SK-N-SH treated with all-trans-retinoic acid at 6 μM for 48 hours (cell line): Measurements from ENCODE around the gene CERS5.
A peak's percentile ranks its signal among the peaks of the same experiment; 100 is the strongest.

Source experiments
- ATAC-seq: fragments of 200-7000 bp; cut with Tn5 transposase; 3 replicates; pipeline ENCODE4 v1.9.1; 2020; ENCODE audit warnings: mild to moderate bottlenecking, moderate library complexity
- ARNTL ChIP-seq: fragments of 450-650 bp; formaldehyde crosslinking; IDR thresholded peaks from 2 replicates; pipeline ENCODE4 v1.5.0; 2020; ENCODE audit warnings: low read depth, mild to moderate bottlenecking, moderate library complexity, borderline replicate concordance
- CSDC2 ChIP-seq: fragments of 250-450 bp; sonication (Bioruptor Pico); IDR thresholded peaks from 2 replicates; pipeline ENCODE4 v1.5.0; 2020; ENCODE audit warnings: mild to moderate bottlenecking, moderate library complexity
- CSRNP3 ChIP-seq: fragments of 250-450 bp; sonication (Bioruptor Pico); IDR thresholded peaks from 2 replicates; pipeline ENCODE4 v1.5.1; 2021; ENCODE audit warnings: mild to moderate bottlenecking, moderate library complexity
- GLIS3 ChIP-seq: fragments of 250-450 bp; sonication (Bioruptor Pico); IDR thresholded peaks from 2 replicates; pipeline ENCODE4 v1.5.0; 2020; ENCODE audit warnings: mild to moderate bottlenecking, moderate library complexity
- ISL1 ChIP-seq: fragments of 250-450 bp; sonication (Bioruptor Pico); IDR thresholded peaks from 2 replicates; pipeline ENCODE4 v2.1.2; 2022; ENCODE audit warnings: mild to moderate bottlenecking, moderate library complexity
- OSR1 ChIP-seq: fragments of 250-450 bp; sonication (Bioruptor Pico); IDR thresholded peaks from 2 replicates; pipeline ENCODE4 v1.8.0; 2022; ENCODE audit warnings: moderate library complexity, mild to moderate bottlenecking, inconsistent platforms
- PATZ1 ChIP-seq: fragments of 250-450 bp; sonication (Bioruptor Pico); IDR thresholded peaks from 2 replicates; pipeline ENCODE4 v1.8.0; 2020; ENCODE audit warnings: mild to moderate bottlenecking, moderate library complexity, borderline replicate concordance
- PPARA ChIP-seq: fragments of 250-450 bp; sonication (Bioruptor Pico); IDR thresholded peaks from 2 replicates; pipeline ENCODE4 v1.5.0; 2020; ENCODE audit warnings: mild to moderate bottlenecking, borderline replicate concordance
- RARB ChIP-seq: fragments of 250-450 bp; sonication (Bioruptor Pico); IDR thresholded peaks from 2 replicates; pipeline ENCODE4 v1.8.0; 2021; ENCODE audit warnings: mild to moderate bottlenecking, moderate library complexity
- TCF4 ChIP-seq: fragments of 250-450 bp; sonication (Bioruptor Pico); IDR thresholded peaks from 2 replicates; pipeline ENCODE4 v1.8.0; 2021; ENCODE audit warnings: mild to moderate bottlenecking, moderate library complexity, borderline replicate concordance
- ZC3H10 ChIP-seq: fragments of 250-450 bp; sonication (Bioruptor Pico); IDR thresholded peaks from 2 replicates; pipeline ENCODE4 v1.5.1; 2021; ENCODE audit warnings: mild to moderate bottlenecking, moderate library complexity
- ZFP3 ChIP-seq: fragments of 250-450 bp; sonication (Bioruptor Pico); IDR thresholded peaks from 2 replicates; pipeline ENCODE4 v1.5.0; 2020; ENCODE audit warnings: mild to moderate bottlenecking, moderate library complexity
- ZNF70 ChIP-seq: fragments of 450-650 bp; formaldehyde crosslinking; IDR thresholded peaks from 2 replicates; pipeline ENCODE4 v1.5.0; 2020; ENCODE audit warnings: mild to moderate bottlenecking, moderate library complexity
- ZNF8 ChIP-seq: fragments of 450-650 bp; formaldehyde crosslinking; IDR thresholded peaks from 2 replicates; pipeline ENCODE4 v1.5.0; 2020; ENCODE audit warnings: mild to moderate bottlenecking, moderate library complexity
- TF ChIP-seq, protein P1 (sequence below): fragments of 250-450 bp; sonication (Bioruptor Pico); IDR thresholded peaks from 2 replicates; pipeline ENCODE4 v1.5.1; 2020; ENCODE audit warnings: low read depth, mild to moderate bottlenecking, moderate library complexity
- TF ChIP-seq, protein P2 (sequence below): fragments of 250-450 bp; sonication (Bioruptor Pico); IDR thresholded peaks from 2 replicates; pipeline ENCODE4 v1.5.0; 2020; ENCODE audit warnings: mild to moderate bottlenecking, moderate library complexity

The CERS5 gene

GRCh38 chr12:50205648-50206047 lies 38.5 kb upstream of the CERS5 start:
- no peak for ATAC-seq

GRCh38 chr12:50203691-50204090 lies 36.5 kb upstream of the CERS5 start:
- TF ChIP-seq GLIS3 (no peak), CSDC2 (CRISPR knock-in tag) (no peak), ZNF70 (CRISPR knock-in tag) (no peak), OSR1 (CRISPR knock-in tag) (no peak), PPARA (no peak), ISL1 (no peak)
- TF ChIP-seq, all 23 proteins: peak for 0
- no peak for ATAC-seq

More at GRCh38 chr12:50205648-50206047, 38.5 kb upstream of the CERS5 start:
- TF ChIP-seq ARNTL (CRISPR knock-in tag) (no peak), ZNF8 (no peak)

DNA sequence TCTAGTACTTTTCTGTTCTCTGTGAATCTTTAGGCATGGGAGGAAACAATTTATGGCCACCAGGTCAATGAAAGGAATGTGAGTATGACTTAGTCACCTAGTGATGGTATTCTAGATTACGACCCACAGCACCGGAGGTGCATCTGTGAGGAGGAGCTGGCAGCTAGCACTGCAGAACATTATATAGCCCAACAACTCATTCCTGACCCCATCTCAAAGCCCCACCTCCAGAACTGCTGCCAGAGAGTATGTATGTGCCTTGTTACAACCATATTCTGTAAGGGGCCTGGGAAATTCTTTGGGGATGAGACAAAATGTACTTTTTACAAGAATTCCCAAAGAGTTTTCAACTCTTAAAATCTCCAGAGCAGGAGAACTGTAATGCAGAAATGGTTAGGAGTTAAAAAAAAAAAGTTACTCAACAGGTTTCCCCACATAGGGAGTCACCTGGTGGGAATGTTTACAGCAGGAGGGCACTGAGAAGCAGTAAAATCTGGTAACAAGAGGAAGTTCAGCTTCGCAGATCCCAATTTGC lies 34.9 kb upstream of the CERS5 start:
- ATAC-seq = peak; percentile 80
- peak; percentile 67 for TF ChIP-seq ISL1
- TF ChIP-seq PATZ1 (CRISPR knock-in tag) = no peak

DNA sequence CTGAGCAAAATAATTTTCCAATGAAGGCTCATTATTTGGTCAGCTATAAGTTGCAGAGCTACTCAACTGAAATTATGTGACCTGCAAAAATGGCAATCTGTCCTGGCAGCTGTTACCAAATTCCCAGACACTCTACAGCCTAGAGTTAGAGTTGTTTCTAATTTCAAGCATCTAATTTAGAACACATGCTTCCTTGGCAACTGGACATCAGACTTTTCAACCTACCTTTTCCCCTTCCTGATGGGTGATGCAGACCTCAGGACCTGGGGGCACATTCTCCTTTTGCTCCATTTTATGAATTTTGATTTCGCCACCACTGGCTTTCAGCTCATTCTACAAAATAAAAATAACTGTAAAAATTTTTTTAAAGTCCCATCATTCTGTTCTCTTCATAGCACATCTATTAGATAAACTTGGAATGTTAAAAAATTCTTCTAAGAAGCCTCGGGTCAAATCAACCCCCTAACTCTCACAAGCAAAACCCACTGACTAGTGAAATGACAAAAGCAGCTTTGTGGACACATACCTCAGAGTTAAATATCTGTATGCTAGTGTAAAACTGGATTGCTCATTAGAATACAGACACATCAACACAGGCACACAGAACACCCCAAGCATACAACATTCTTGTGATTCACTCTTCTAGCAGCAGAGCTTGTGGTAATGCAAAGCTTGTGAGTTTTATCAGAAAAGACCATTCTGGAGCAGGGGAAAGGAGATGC lies 33.5 kb upstream of the CERS5 start:
- peak; percentile 58 for ATAC-seq
- no peak for TF ChIP-seq OSR1 (CRISPR knock-in tag)
- TF ChIP-seq PATZ1 (CRISPR knock-in tag) = no peak

DNA sequence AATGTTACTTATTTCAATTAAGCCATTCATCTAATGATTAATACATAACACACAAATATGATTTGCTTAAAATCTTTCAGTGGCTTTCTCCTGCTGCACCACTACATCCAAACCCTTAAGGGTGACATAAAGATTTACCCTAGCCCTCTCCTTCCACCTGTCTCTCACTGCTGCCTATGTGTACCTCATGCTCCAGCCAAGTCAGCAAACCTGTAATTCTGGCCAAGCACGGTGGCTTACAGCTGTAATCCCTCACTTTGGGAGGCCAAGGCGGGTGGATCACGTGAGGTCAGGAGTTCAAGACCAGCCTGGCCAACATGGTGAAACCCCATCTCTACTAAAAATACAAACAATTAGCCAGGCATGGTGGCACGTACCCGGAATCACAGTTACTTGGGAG lies 31.7 kb upstream of the CERS5 start:
- no peak for ATAC-seq
- TF ChIP-seq, protein P1, sequence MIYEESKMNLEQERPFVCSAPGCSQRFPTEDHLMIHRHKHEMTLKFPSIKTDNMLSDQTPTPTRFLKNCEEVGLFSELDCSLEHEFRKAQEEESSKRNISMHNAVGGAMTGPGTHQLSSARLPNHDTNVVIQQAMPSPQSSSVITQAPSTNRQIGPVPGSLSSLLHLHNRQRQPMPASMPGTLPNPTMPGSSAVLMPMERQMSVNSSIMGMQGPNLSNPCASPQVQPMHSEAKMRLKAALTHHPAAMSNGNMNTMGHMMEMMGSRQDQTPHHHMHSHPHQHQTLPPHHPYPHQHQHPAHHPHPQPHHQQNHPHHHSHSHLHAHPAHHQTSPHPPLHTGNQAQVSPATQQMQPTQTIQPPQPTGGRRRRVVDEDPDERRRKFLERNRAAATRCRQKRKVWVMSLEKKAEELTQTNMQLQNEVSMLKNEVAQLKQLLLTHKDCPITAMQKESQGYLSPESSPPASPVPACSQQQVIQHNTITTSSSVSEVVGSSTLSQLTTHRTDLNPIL = no peak
- no peak for TF ChIP-seq ZC3H10
- no peak for TF ChIP-seq TCF4
- TF ChIP-seq GLIS3 = no peak
- TF ChIP-seq ISL1 = no peak
- TF ChIP-seq RARB (CRISPR knock-in tag) = no peak
- TF ChIP-seq, protein P2, sequence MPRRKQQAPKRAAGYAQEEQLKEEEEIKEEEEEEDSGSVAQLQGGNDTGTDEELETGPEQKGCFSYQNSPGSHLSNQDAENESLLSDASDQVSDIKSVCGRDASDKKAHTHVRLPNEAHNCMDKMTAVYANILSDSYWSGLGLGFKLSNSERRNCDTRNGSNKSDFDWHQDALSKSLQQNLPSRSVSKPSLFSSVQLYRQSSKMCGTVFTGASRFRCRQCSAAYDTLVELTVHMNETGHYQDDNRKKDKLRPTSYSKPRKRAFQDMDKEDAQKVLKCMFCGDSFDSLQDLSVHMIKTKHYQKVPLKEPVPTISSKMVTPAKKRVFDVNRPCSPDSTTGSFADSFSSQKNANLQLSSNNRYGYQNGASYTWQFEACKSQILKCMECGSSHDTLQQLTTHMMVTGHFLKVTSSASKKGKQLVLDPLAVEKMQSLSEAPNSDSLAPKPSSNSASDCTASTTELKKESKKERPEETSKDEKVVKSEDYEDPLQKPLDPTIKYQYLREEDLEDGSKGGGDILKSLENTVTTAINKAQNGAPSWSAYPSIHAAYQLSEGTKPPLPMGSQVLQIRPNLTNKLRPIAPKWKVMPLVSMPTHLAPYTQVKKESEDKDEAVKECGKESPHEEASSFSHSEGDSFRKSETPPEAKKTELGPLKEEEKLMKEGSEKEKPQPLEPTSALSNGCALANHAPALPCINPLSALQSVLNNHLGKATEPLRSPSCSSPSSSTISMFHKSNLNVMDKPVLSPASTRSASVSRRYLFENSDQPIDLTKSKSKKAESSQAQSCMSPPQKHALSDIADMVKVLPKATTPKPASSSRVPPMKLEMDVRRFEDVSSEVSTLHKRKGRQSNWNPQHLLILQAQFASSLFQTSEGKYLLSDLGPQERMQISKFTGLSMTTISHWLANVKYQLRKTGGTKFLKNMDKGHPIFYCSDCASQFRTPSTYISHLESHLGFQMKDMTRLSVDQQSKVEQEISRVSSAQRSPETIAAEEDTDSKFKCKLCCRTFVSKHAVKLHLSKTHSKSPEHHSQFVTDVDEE (CRISPR knock-in tag) = no peak
- TF ChIP-seq CSRNP3 (CRISPR knock-in tag) = no peak
- no peak for TF ChIP-seq ZFP3
- TF ChIP-seq OSR1 (CRISPR knock-in tag) = no peak
- no peak for TF ChIP-seq ARNTL (CRISPR knock-in tag)
